ENCODE results near the gene CLDN5. TPM values are rescaled to one million over a fixed set of nuclear protein-coding genes. Genes with fewer than 3 reads are reported as not detected.

CLDN5 gene
- total and polyA plus RNA-seq, 2 donors (not counting 1 experiment from before 2014, with no cell fraction given), result not detected

GRCh38 chr22:19553201-19553600 lies 29.0 kb upstream of the CLDN5 start:
- no peak for TF ChIP-seq CTCF (IDR thresholded peaks at IDR 0.05)
- no peak for TF ChIP-seq EZH2 (IDR thresholded peaks at IDR 0.05; ENCODE audit: borderline replicate concordance, insufficient read depth, low read depth, low read length, poor library complexity, severe bottlenecking)

GRCh38 chr22:19550382-19550781 lies 26.2 kb upstream of the CLDN5 start:
- Histone ChIP-seq H2AFZ (ENCODE audit: insufficient read depth, low read depth, low read length, poor library complexity, severe bottlenecking) (no peak overlapping the region), H3K4me3 (ENCODE audit: control extremely low read depth in 1 of 5, extremely low read depth in 1 of 5, insufficient read depth in 1 of 5, low read depth in 2 of 5, low read length in 4 of 5) (no peak overlapping the region), H3K27me3 (replicated peaks in 1 of 4; ENCODE audit: control extremely low read depth in 1 of 4, control insufficient read depth in 3 of 4, insufficient read depth in 4 of 4, low read length in 3 of 4) (peaks cover 0 to 2% (median under 1%) of the 10 kb centered on the region in 4 experiments), H3K9ac (ENCODE audit: low read length) (no peak overlapping the region), H3K27ac (ENCODE audit: low read length in 2 of 2) (no peak overlapping the region), H3K4me1 (ENCODE audit: control insufficient read depth in 2 of 2, insufficient read depth in 2 of 2, low read length in 2 of 2) (no peaks in the 10 kb centered on the region), H3K36me3 (replicated peaks in 1 of 2; ENCODE audit: control extremely low read depth in 1 of 2, control insufficient read depth in 1 of 2, extremely low read depth in 1 of 2, insufficient read depth in 2 of 2, low read length in 1 of 2) (no peaks in the 10 kb centered on the region), H3K79me2 (ENCODE audit: control insufficient read depth, insufficient read depth, low read length) (no peaks in the 10 kb centered on the region), H4K20me1 (ENCODE audit: control insufficient read depth, insufficient read depth, low read length, poor library complexity, severe bottlenecking) (no peaks in the 10 kb centered on the region), H3K4me2 (replicated peaks; ENCODE audit: low read depth, low read length, poor library complexity, severe bottlenecking) (no peak overlapping the region), H3K9me3 (ENCODE audit: control extremely low read depth in 1 of 3, control insufficient read depth in 2 of 3, insufficient read depth in 1 of 3, low read length in 2 of 3) (peaks cover 0 to 8% (median 5%) of the 10 kb centered on the region in 3 donors)
- Mint-ChIP-seq H3K27ac (no peak overlapping the region), H3K9me3 (ENCODE audit: insufficient read depth) (no peaks in the 10 kb centered on the region), H3K4me1 (no peaks in the 10 kb centered on the region), H3K27me3 (peaks cover 26% of the 10 kb centered on the region), H3K4me3 (no peak overlapping the region)
- no peak for TF ChIP-seq EZH2 (IDR thresholded peaks at IDR 0.05; ENCODE audit: borderline replicate concordance, insufficient read depth, low read depth, low read length, poor library complexity, severe bottlenecking)
- no peak for TF ChIP-seq CTCF (IDR thresholded peaks at IDR 0.05)
- ChIA-PET POLR2A (no interaction called here), CTCF (no interaction called here)
- intact Hi-C loops (cut with micrococcal nuclease), result no loop called here
- ATAC-seq (ENCODE audit: low read depth), result no peak
- DNase-seq, result no peak
- 100% methylated on average over 2 of the region's 7 CpGs for WGBS (ENCODE audit: insufficient coverage)

More at GRCh38 chr22:19553201-19553600, 29.0 kb upstream of the CLDN5 start:
- H3K36me3 ChIP-seq (replicated peaks in 1 of 2; ENCODE audit: control extremely low read depth in 1 of 2, control insufficient read depth in 1 of 2, extremely low read depth in 1 of 2, insufficient read depth in 2 of 2, low read length in 1 of 2), result no peaks in the 10 kb centered on the region
- no peaks in the 10 kb centered on the region for H3K79me2 ChIP-seq (ENCODE audit: control insufficient read depth, insufficient read depth, low read length)
- no peak overlapping the region for H3K4me3 ChIP-seq (ENCODE audit: control extremely low read depth in 1 of 5, extremely low read depth in 1 of 5, insufficient read depth in 1 of 5, low read depth in 2 of 5, low read length in 4 of 5)
- Mint-ChIP-seq H3K27me3 (peaks cover 31% of the 10 kb centered on the region), H3K27ac (no peak overlapping the region), H3K9me3 (ENCODE audit: insufficient read depth) (no peaks in the 10 kb centered on the region), H3K4me3 (no peak overlapping the region), H3K4me1 (no peaks in the 10 kb centered on the region)
- no peak overlapping the region for H2AFZ ChIP-seq (ENCODE audit: insufficient read depth, low read depth, low read length, poor library complexity, severe bottlenecking)
- no peaks in the 10 kb centered on the region for H4K20me1 ChIP-seq (ENCODE audit: control insufficient read depth, insufficient read depth, low read length, poor library complexity, severe bottlenecking)
- ChIA-PET POLR2A (no interaction called here), CTCF (interaction anchor here (0.7 kb wide), 1 partner anchor 346 kb away, joined by 4 read pairs; no protein-coding TSS in a partner anchor)
- peaks cover 0 to 8% (median 5%) of the 10 kb centered on the region in 3 donors for H3K9me3 ChIP-seq (ENCODE audit: control extremely low read depth in 1 of 3, control insufficient read depth in 2 of 3, insufficient read depth in 1 of 3, low read length in 2 of 3)
- DNase-seq (no peak), ATAC-seq (ENCODE audit: low read depth) (no peak)
- H3K27ac ChIP-seq (ENCODE audit: low read length in 2 of 2), result no peak overlapping the region
- WGBS (ENCODE audit: insufficient coverage), result no CpG with 5 or more reads among the region's 2 CpGs
- intact Hi-C loops (cut with micrococcal nuclease), result no loop called here
- no peaks in the 10 kb centered on the region for H3K4me1 ChIP-seq (ENCODE audit: control insufficient read depth in 2 of 2, insufficient read depth in 2 of 2, low read length in 2 of 2)
- no peak overlapping the region for H3K9ac ChIP-seq (ENCODE audit: low read length)
- H3K27me3 ChIP-seq (replicated peaks in 1 of 4; ENCODE audit: control extremely low read depth in 1 of 4, control insufficient read depth in 3 of 4, insufficient read depth in 4 of 4, low read length in 3 of 4), result peaks cover 0 to 9% (median under 1%) of the 10 kb centered on the region in 4 experiments
- no peak overlapping the region for H3K4me2 ChIP-seq (replicated peaks; ENCODE audit: low read depth, low read length, poor library complexity, severe bottlenecking)
